ENCODE data around the gene FAM83F.

- TF ChIP-seq TARDBP (IDR thresholded peaks at IDR 0.05) (no peak), ELF4 (IDR thresholded peaks at IDR 0.05) (no peak), HDGF (IDR thresholded peaks at IDR 0.05; ENCODE audit: borderline replicate concordance) (no peak), NFRKB (IDR thresholded peaks at IDR 0.05) (no peak), ARNT (IDR thresholded peaks at IDR 0.05) (no peak), FOXM1 (IDR thresholded peaks at IDR 0.05; ENCODE audit: borderline replicate concordance) (no peak), SP1 (IDR thresholded peaks at IDR 0.05) (no peak), FOXA1 (IDR thresholded peaks at IDR 0.05) (no peak), FOXK2 (IDR thresholded peaks at IDR 0.05) (no peak), BHLHE40 (IDR thresholded peaks at IDR 0.05; ENCODE audit: borderline replicate concordance) (no peak), SUZ12 (IDR thresholded peaks at IDR 0.05) (no peak), CTBP1 (IDR thresholded peaks at IDR 0.05; ENCODE audit: borderline replicate concordance) (no peak)
These were observed 31.9 kb downstream of the FAM83F start for GRCh38 chr22:40026641-40027040.
